ENCODE data around the gene ANKRD16. TPM values are rescaled to one million over a fixed set of nuclear protein-coding genes. Genes with fewer than 3 reads are reported as not detected.
"Not testable (repeated sequence)": the region's sequence is repeated elsewhere in the genome, so short reads cannot be mapped to it uniquely, and the experiment has no call there.

Gene ANKRD16
- total RNA-seq, 4 donors from 2014 or later = 4.1 to 8.7 (median 5.8) TPM

DNA sequence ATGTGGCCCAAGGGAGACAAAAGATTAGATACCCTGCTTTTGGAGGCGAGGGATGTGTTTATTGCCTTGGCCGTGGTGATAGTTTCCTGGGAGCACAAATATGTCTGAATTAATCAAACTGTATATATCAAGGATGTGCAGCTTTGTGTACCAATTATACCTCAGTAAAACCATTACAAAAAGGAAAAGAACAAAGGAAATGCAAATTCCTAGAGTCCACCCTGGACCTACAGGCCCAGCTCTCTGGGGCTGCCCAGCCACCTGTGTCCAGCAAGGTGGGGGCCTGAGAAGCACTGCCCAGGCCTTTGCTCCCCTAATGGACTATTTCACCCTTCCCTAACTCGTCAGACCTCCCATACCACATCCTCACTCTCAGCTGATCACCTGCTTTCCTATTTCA, 20.5 kb downstream of the ANKRD16 start:
- TF ChIP-seq, protein P1, sequence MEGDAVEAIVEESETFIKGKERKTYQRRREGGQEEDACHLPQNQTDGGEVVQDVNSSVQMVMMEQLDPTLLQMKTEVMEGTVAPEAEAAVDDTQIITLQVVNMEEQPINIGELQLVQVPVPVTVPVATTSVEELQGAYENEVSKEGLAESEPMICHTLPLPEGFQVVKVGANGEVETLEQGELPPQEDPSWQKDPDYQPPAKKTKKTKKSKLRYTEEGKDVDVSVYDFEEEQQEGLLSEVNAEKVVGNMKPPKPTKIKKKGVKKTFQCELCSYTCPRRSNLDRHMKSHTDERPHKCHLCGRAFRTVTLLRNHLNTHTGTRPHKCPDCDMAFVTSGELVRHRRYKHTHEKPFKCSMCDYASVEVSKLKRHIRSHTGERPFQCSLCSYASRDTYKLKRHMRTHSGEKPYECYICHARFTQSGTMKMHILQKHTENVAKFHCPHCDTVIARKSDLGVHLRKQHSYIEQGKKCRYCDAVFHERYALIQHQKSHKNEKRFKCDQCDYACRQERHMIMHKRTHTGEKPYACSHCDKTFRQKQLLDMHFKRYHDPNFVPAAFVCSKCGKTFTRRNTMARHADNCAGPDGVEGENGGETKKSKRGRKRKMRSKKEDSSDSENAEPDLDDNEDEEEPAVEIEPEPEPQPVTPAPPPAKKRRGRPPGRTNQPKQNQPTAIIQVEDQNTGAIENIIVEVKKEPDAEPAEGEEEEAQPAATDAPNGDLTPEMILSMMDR (IDR thresholded peaks at IDR 0.05) = no peak
- no peak for ATAC-seq (ENCODE audit: low FRiP score)
- no peak for DNase-seq (ENCODE audit: low spot score)

DNA sequence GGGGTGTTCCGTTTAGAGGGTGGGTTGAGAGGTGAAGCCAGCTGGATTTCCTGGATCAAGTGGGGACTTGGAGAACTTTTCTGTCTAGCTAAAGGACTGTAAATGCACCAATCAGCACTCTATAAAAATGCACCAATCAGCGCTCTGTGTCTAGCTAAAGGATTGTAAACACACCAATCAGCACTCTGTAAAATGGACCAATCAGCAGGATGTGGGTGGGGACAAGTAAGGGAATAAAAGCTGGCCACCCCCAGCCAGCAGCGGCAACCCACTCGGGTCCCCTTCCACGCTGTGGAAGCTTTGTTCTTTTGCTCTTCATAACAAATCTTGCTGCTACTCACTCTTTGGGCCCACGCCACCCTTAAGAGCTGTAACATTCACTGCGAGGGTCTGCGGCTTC, 21.3 kb downstream of the ANKRD16 start:
- ATAC-seq (ENCODE audit: low FRiP score); DNase-seq (ENCODE audit: low spot score): not testable (repeated sequence)

DNA sequence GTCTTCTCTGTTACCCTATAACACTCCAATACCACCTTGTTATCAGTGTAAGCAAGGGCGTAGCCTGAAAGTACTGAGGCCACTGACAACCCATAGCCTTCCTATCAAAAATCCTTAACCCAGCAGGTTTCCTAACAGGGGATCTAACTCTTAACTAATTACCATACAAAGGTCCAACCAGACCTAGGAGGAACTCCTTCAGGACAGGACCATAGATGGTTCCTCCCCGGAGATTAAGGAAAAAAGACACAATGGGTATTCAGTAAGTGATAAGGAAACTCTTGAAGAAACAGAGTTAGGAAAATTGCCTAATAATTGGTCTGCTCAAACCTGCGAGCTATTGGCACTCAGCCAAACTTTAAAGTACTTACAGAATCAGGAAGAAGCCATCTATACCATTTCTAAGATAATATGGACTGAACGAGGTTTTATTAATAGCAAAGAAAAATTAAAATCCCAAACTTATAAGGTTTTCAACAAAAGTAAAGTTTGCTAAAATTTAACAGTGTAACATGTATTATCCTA, 22.5 kb downstream of the ANKRD16 start:
- not testable (repeated sequence) for ATAC-seq (ENCODE audit: low FRiP score); DNase-seq (ENCODE audit: low spot score)

DNA sequence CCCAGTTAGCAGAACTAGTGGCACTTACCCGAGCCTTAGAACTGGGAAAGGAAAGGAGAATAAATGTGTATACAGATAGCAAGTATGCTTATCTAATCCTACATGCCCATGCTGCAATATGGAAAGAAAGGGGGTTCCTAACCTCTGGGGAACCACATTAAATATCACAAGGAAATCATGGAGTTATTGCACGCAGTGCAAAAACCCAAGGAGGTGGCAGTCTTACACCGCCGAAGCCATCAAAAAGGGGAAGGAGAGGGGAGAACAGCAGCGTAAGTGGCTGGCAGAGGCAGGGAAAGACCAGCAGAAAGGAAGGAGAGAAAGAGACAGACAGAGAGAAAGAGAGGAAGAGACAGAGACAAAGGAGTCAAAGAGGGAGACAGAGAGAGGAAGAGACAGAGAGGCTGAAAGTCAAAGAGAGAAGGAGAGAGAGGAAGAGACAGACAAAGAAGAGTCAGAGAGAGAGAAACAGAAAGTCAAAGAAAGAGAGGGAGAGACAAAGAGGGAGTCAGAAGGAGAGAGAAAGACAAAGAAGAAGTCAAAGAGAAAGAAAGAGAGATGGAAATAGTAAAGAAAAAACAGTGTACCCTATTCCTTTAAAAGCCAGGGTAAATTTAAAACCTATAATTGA, 23.1 kb downstream of the ANKRD16 start:
- DNase-seq (ENCODE audit: low spot score); ATAC-seq (ENCODE audit: low FRiP score): not testable (repeated sequence)

DNA sequence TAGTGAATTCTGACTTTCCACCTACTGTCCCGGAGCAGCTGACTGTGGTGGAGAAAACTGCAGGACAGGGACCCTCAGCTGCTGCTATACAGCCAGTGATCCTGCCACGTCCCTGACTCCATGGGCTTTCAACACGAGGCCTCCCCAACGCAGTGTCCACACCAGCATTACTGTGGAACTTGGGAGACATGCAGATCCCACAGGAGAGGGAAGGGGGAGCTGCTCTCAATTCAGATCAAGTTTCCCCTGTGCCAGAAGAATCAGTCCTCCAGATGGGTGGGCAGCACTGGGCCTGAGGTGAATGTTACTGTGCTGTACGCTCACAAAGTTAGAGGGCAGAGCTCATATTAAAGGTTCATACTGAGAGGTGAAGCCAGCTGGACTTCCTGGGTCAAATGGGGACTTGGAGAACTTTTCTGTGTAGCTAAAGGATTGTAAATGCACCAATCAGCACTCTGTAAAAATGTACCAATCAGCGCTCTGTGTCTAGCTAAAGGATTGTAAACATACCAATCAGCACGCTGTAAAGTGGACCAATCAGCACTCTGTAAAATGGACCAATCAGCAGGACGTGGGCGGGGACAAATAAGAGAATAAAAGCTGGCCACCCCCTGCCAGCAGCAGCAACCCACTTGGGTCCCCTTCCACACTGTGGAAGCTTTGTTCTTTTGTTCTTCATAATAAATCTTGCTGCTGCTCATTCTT, 26.6 kb downstream of the ANKRD16 start:
- ATAC-seq (ENCODE audit: low FRiP score); DNase-seq (ENCODE audit: low spot score): not testable (repeated sequence)

DNA sequence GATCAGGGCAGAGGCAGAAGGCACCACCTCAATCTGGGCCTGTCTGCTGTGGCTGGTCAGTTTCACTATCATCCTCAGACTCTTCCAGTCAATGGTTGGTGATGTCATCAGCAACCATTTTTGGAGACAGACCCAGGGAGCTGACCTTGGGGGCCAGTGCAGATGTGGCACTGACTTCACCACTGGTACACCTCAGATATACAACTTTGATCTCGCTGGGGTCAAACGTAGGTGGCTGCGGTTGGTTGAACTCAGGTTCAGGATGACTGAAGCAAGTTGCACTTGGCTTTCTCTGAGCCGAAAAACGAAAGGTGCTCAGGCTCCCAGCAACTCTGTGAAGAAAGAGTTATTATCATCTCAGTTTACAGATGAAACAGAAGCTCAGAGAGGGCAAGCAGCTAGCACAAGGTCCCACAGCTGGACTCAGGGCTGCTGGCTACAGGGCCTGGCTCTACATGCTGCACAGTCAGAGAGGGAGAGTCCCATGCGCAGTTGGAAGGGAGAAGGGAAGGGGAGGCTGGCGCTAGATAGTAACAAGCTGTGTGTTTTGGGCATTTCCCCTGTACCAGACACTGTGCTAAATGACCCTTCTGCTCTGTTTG, 27.2 kb downstream of the ANKRD16 start:
- TF ChIP-seq, protein P1 (IDR thresholded peaks at IDR 0.05) = no peak
- no peak for DNase-seq (ENCODE audit: low spot score)
- ATAC-seq (ENCODE audit: low FRiP score) = no peak

DNA sequence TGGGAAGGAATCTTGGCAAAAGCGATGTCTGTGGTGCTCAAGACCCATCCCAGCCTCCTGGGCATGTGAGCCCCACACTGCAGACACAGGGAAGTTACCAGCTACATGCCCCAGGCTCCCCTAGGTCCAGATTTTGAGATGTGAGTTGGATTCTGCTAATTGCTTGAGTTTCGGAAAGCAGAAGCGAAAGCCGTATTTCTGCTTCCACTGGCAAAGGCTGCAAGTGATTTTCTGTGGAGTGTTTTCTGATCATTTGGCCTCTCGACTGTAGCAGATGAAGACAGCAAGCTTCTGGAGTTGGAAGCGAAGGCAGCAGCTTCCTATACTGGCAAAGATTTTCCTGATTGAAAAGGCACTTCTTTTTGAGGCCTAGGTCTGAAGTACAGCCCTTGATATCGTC, 29.6 kb downstream of the ANKRD16 start:
- ATAC-seq (ENCODE audit: low FRiP score) = no peak
- TF ChIP-seq, protein P1 (IDR thresholded peaks at IDR 0.05) = no peak
- no peak for DNase-seq (ENCODE audit: low spot score)

DNA sequence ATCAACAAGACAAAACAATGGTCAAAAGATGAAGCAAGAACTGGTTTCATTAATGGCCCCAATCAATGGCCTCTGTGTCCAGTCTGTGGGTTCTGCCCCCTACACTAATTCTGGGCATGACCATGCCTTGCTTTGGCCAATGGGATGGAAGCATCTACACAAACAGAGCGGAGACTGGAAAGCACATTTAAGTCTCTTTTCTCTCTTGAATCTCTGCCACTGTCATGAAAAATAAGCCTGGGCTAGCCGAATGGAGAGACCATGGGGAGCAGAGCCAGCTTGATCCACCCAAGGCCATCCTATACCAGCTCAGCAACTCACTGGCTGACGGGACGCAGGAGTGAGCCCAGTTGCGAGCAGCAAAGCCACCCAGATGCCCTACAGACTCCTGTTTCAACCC, 30.9 kb downstream of the ANKRD16 start:
- TF ChIP-seq, protein P1 (IDR thresholded peaks at IDR 0.05) = no peak
- no peak for ATAC-seq (ENCODE audit: low FRiP score)
- no peak for DNase-seq (ENCODE audit: low spot score)

DNA sequence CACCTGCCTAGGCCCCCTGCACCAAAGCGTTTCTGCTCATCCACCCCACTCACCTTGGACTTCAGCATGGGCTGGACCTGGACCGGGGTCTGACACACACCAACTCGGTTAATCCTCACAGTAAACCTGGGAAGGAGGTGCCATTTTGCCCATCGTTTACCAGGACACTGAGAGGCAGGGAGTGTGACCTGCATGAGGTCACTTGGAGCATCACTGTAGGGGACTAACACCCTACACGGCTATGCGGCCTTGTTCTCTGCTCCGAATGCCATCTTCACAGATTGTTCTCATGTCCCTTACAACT, 33.0 kb downstream of the ANKRD16 start:
- ATAC-seq (ENCODE audit: low FRiP score) (no peak), DNase-seq (ENCODE audit: low spot score) (no peak)
- TF ChIP-seq, protein P1 (IDR thresholded peaks at IDR 0.05) = no peak
